ENCODE measurements around the gene CCDC179. TPM values are rescaled to one million over a fixed set of nuclear protein-coding genes. Genes with fewer than 3 reads are reported as not detected.

Gene CCDC179
- total RNA-seq, result not detected

GRCh38 chr11:22860241-22860640 lies at the start of gene CCDC179:
CCDC179 (minus strand) TSS chr11:22860474; CDS start chr11:22860421, 53 bp downstream.
- no peak for DNase-seq

GRCh38 chr11:22903782-22904181 lies 43.5 kb upstream of the CCDC179 start:
- no peak for DNase-seq

DNA sequence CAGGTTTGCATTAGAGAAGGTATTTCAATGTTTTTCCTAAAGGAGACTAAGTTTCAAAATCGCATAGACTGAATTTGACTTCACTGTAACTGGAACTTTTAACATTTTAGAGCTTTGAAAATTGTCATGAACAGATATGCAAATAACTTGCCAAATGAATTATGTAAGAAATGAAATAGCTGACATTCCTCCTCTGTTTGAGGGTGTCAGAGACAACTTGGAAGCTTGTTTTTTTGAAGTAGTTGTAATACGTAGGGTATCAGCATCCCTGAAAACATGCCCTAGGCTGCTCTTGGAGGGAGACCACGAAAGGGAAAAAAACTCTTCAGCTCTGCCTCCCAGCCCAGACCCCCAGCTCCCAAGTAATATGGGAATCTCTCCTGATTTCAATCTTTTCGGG lies 41.3 kb upstream of the CCDC179 start:
- DNase-seq, result no peak

- no peak for DNase-seq
These were observed 40.7 kb upstream of the CCDC179 start for GRCh38 chr11:22900764-22901486.

- DNase-seq, result no peak
These were observed 37.8 kb upstream of the CCDC179 start for GRCh38 chr11:22898036-22898435.

GRCh38 chr11:22890227-22890626 lies 30.0 kb upstream of the CCDC179 start:
- DNase-seq, result no peak

GRCh38 chr11:22884217-22884616 lies 23.9 kb upstream of the CCDC179 start:
- DNase-seq, result no peak

DNA sequence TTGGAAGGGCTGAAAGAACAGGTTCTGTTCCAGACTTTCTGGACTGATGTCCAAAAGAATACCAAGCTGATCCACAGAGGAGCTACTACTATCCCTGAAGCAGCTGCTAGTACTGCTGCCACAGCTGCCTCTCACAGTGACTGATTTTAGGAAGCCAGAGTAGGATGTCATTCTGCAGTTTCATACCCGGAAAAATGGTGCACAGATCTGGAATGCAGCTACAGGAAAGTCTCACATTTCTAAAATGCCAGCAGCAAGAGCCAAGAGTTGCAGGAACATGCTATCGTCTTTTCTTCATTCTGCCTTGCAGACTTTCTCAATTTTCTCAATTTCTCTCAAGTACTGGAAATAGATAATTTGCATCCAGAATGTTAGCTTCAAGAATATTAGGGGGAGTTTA lies 19.4 kb upstream of the CCDC179 start:
- DNase-seq, result no peak

DNA sequence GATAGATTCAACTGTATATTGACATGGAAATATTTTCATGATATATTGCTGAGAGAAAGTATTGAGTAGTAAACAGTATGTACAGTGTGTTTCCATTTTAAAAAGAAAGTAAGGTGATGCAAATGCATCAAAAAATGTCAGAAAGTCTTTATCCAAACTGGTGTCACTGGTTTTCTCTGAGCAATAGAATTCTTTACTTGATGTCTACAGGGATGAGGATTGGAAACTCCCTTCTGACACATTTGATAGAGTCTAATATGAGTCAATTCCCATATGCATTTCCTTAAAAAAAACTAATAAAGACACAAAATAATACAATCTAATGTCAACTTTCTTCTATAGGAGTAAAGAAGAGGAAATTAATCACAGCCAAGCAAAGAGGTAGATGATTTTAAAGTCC lies 18.3 kb upstream of the CCDC179 start:
- no peak for DNase-seq

DNA sequence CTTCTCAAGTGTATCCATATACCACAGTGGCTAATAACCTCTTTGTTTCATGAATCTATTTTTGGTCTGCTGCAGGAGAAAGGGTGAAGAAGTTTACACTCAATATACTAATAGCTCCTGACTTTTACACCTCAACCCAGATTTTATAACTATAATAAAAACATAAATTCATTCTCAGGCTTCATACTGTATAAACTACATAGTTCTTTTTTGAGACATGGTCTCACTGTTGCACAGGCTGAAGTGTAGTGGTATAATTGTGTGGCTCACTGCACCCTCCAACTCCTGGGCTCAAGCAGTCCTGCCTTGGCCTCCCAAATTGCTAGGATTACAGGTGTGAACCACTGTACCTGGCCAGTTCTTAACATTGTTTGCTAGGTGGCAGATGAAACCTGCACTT lies 17.8 kb upstream of the CCDC179 start:
- DNase-seq, result no peak

- peak; percentile 48 for DNase-seq
These were observed 15.7 kb upstream of the CCDC179 start for GRCh38 chr11:22875869-22876473.

DNA sequence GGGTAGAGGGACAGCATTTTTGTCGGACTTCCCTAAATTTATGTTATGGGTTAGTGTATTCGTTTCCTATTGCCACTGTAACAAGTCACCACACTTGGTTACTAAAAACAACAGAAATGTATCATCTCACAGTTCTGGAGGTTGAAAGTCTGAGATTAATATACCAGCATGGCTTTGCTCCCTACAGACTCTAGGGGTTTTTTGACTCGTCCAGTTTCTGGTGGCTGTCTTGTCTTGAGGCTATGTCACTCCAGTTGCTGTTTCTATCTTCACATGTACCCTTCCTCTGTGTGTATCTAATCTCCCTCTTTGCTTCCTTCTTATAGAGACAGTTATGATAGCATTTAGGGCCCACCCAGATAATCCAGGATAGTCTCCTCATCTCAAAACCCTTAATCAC lies 9.1 kb upstream of the CCDC179 start:
- DNase-seq, result no peak

- DNase-seq, result no peak
These were observed 518 bp downstream of the CCDC179 start for GRCh38 chr11:22859756-22860155.

DNA sequence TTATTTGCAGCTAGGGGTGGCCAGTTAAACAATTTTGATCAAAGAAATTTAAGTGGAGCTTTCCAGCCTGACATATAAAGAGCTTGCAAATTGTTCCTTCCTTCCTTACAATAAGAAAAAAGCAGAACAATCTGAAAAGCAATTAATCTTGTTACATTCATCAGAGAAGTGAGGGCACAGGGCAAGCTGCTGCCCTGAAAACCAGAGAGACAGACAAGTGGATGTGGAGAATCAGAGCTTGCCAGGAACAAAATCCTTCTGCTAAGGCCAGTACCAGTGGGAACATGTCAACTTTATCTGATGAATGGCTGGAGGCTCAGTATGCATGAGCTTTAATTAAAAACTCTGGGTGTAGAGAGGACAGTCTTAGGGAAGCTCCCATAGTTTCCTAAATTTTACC lies 8.8 kb downstream of the CCDC179 start:
- DNase-seq, result no peak

DNA sequence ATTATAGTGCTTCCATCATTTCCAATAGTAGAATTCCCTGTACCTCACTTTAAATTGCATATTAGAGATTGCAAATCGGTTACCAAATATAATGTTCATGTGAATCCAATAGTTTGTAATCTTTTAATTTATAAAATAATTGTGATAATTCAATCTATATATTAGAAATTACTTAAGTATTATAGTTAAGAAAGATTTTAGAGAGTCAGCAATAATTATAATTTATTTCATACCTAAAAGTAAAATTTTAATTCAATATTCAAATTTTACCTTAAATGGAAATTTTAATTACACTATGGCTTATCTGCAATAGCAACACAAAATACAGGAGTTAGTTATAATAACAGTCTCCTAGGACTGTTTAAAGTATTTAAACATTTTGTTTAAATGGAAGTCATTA lies 13.5 kb downstream of the CCDC179 start:
- DNase-seq, result no peak

GRCh38 chr11:22832315-22833015 lies 27.8 kb downstream of the CCDC179 start:
- no peak for DNase-seq

DNA sequence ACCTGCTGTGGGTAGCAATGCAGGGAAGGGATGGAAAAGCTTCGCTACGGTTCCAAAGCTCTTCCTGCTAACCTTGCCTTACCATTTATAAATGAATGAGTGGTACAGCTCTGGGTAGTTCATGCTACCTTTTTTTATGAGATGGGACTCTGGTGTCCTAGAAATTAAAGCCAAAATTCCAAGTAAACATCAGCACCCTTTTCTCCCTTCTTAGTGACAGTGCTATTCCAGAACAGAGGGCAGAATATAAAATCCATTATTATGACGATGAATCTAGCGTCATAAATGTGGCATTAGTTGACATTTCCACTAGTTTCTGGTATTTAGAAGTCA lies 30.2 kb downstream of the CCDC179 start:
- DNase-seq, result no peak

DNA sequence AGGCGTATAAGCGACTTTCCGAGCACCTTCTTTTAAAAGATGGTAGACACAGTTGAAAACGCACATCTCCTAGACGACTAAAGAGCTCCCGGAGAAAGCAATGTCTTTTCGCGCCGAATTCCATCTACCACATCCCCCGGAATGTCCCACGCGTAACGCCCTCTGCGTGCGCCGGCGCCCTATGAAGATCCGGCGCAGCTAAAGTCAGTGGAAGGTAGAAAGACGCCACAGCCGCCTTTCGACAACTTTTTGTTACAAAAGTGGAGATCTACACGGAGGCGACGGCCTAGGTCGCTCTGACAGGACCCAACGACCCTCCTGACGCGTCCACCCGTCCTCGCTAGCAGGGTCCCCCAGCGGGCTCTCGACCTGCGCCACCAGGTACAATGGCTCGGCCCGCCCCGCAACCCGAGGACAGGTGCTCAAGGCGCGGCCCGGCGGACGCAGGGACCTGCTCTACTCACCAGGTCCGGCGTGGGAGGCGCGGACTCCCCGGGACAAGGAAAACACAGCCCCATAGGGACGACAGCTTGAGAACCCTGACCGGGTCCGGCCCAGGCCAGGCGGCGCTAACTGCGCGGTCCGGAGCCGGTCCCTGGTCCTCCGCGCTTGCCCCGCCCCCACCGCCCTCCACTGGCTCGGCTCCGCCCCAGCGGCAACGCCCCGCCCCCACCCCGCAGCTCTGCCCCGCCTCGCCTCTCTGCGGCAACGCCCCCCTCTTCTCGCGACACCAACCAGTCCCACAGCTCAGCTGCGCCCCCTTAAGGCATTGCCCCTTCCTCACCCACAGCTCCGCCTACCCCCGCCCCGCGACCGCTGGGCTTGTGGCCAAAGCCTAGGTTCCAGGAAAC lies 30.8 kb downstream of the CCDC179 start, which contains the start of gene SVIP:
Gene SVIP, minus strand, starts transcription at position 571 of the 851 bp plus-strand sequence. Its CDS starts 53 bp downstream, at position 518.
- peak; percentile 91 for DNase-seq

GRCh38 chr11:22828373-22828772 lies 31.9 kb downstream of the CCDC179 start:
- DNase-seq, result no peak

DNA sequence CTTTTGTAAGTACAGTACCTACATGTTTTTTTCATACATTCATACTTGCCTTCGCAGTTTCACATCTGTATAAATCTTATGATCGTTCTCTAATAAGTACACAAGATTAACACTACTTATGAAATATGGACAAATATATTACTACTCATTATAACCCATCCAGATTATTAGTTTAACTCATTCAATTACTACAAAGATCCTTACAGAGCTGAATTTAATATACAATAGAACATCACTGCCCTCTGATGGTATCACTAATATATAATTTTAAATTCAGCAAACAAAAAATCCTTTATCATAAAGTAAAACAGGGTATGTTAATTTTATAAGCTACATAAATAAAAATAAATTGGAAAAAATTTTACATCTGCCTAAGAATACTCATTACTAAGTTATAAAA lies 38.1 kb downstream of the CCDC179 start:
- DNase-seq, result no peak

GRCh38 chr11:22809893-22810292 lies 50.4 kb downstream of the CCDC179 start:
- no peak for DNase-seq

DNA sequence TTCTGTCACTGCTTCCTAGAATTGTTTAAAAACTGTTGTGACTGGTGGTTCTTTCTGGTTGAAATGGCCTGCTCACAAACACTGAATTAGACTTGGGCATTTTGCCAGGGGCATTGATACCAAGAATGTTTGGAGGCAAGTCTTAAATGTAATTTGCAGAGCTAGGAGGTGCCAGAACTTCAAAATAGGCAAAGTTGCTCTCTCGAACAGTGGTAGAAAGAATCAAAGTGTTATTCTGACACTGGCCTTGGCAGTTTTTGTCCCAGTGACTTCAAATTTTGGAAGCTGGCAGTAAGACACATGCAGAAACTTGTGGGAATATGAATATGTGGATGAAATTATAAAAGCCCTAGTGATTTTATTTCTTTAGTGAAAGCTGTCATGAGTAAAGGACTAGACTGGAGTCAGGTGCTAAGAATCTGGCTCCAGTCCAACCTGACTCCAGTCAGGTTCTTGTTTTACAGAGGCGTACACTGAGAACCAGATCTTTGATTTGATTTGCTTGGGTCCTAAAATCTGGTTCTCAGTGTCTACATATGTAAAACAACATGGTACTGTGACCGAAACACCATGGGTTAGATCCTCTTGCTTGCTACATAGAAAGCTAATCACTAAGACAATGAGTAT lies 51.6 kb downstream of the CCDC179 start:
- no peak for DNase-seq

Data from effector CD4-positive, alpha-beta T cell (primary cell).